ENCODE measurements around the gene PCDHB5. TPM values are rescaled to one million over a fixed set of nuclear protein-coding genes. Genes with fewer than 3 reads are reported as not detected.
"Not testable (repeated sequence)": the region's sequence is repeated elsewhere in the genome, so short reads cannot be mapped to it uniquely, and the experiment has no call there.

PCDHB5 gene
- polyA plus RNA-seq, 1 of the 3 experiments (the other 2 are of a cell fraction): 0.10 TPM

- H3K4me2 ChIP-seq: peak overlapping the region; percentile 52; the same call in 1 of the 2 replicates
- TF ChIP-seq RFX5 (IDR thresholded peaks at IDR 0.05; ENCODE audit: low read length) (no peak), JUND (IDR thresholded peaks at IDR 0.05) (no peak), MXI1 (IDR thresholded peaks at IDR 0.05; ENCODE audit: low read depth, low read length) (no peak), SIN3A (IDR thresholded peaks at IDR 0.05; ENCODE audit: borderline replicate concordance, low read depth, low read length) (no peak), TCF12 (IDR thresholded peaks at IDR 0.05) (no peak)
- peak overlapping the region; percentile 38 to 41 for H3K4me3 ChIP-seq (ENCODE audit: low read depth in 2 of 2, low read length in 1 of 2)
- POLR2A ChIA-PET: interaction anchor here (1.0 kb wide), 1 partner anchor 28 kb away, joined by 3 read pairs; the partner anchor contains the start of gene PCDHB6
- H3K9me3 ChIP-seq: no peaks in the 10 kb centered on the region; the same call in 1 of the 2 replicates
- CTCF ChIA-PET: interaction anchor here (0.5 to 3.0 kb wide), 38 partner anchors 8 to 445 kb away, joined by 3 to 15 read pairs (median 4); partner anchors contain the start of genes PCDHB14, PCDHB15, PCDHB16 and PCDHB2
- DNase-seq: peak; percentile 57
- H3K79me2 ChIP-seq (ENCODE audit: insufficient read depth): no peaks in the 10 kb centered on the region
- no peaks in the 10 kb centered on the region for H3F3A ChIP-seq (replicated peaks; ENCODE audit: insufficient read depth)
- H3K4me1 ChIP-seq (ENCODE audit: control insufficient read depth in 1 of 2, insufficient read depth in 2 of 2, low read depth in 1 of 2, low read length in 1 of 2): peaks cover 0 to 2% of the 10 kb centered on the region in 2 experiments; a peak in 1 of 4 replicates
- no peaks in the 10 kb centered on the region for H4K20me1 ChIP-seq (ENCODE audit: insufficient read depth)
- H3K27me3 ChIP-seq (ENCODE audit: insufficient read depth): no peaks in the 10 kb centered on the region
- 39% methylated on average over 11 of the region's 12 CpGs for WGBS (ENCODE audit: low lambda C conversion rate)
- no peak overlapping the region for H3K9ac ChIP-seq
- H3K9me2 ChIP-seq: no peaks in the 10 kb centered on the region
- H3K36me3 ChIP-seq (replicated peaks in 1 of 2; ENCODE audit: control insufficient read depth in 1 of 2, insufficient read depth in 2 of 2, low read length in 1 of 2): no peaks in the 10 kb centered on the region
- H2AFZ ChIP-seq (ENCODE audit: low read depth): no peak overlapping the region; the same call in 1 of the 2 replicates
- no peak overlapping the region; a peak in 1 of 4 replicates for H3K27ac ChIP-seq (ENCODE audit: low read depth in 2 of 2, low read length in 1 of 2)
These were observed 13.0 kb upstream of the PCDHB5 start for GRCh38 chr5:141121985-141122384.

- H3F3A ChIP-seq (replicated peaks; ENCODE audit: insufficient read depth); H3K4me2 ChIP-seq; H3K4me1 ChIP-seq (ENCODE audit: control insufficient read depth in 1 of 2, insufficient read depth in 2 of 2, low read depth in 1 of 2, low read length in 1 of 2); H3K79me2 ChIP-seq (ENCODE audit: insufficient read depth); H2AFZ ChIP-seq (ENCODE audit: low read depth); H3K27me3 ChIP-seq (ENCODE audit: insufficient read depth); H3K9me3 ChIP-seq; H3K36me3 ChIP-seq (replicated peaks in 1 of 2; ENCODE audit: control insufficient read depth in 1 of 2, insufficient read depth in 2 of 2, low read length in 1 of 2); H3K9ac ChIP-seq; H4K20me1 ChIP-seq (ENCODE audit: insufficient read depth); H3K9me2 ChIP-seq; DNase-seq; H3K4me3 ChIP-seq (ENCODE audit: low read depth in 2 of 2, low read length in 1 of 2); POLR2A ChIA-PET; H3K27ac ChIP-seq (ENCODE audit: low read depth in 2 of 2, low read length in 1 of 2): not testable (repeated sequence)
- WGBS (ENCODE audit: low lambda C conversion rate): 91% methylated on average over 34 of the region's 73 CpGs
- CTCF ChIA-PET: interaction anchor here (0.6 to 3.0 kb wide), 3 partner anchors 70 to 440 kb away, joined by 3 to 15 read pairs (median 3); partner anchors contain the start of gene PCDHGA7
These were observed 11.4 kb upstream of the PCDHB5 start for GRCh38 chr5:141123396-141124135.

GRCh38 chr5:141127305-141127704 is 7.7 kb upstream of the PCDHB5 start:
- Histone ChIP-seq H3K9me3 (no peaks in the 10 kb centered on the region; the same call in 1 of the 2 replicates), H3K4me3 (ENCODE audit: low read depth in 2 of 2, low read length in 1 of 2) (no peak overlapping the region), H3K4me1 (ENCODE audit: control insufficient read depth in 1 of 2, insufficient read depth in 2 of 2, low read depth in 1 of 2, low read length in 1 of 2) (peaks cover 0 to 2% of the 10 kb centered on the region in 2 experiments; a peak in 1 of 4 replicates), H3F3A (replicated peaks; ENCODE audit: insufficient read depth) (no peaks in the 10 kb centered on the region), H3K27me3 (ENCODE audit: insufficient read depth) (no peaks in the 10 kb centered on the region), H3K27ac (ENCODE audit: low read depth in 2 of 2, low read length in 1 of 2) (no peak overlapping the region), H2AFZ (ENCODE audit: low read depth) (no peak overlapping the region), H3K79me2 (ENCODE audit: insufficient read depth) (no peaks in the 10 kb centered on the region), H3K4me2 (no peak overlapping the region), H4K20me1 (ENCODE audit: insufficient read depth) (no peaks in the 10 kb centered on the region), H3K9me2 (no peaks in the 10 kb centered on the region), H3K36me3 (replicated peaks in 1 of 2; ENCODE audit: control insufficient read depth in 1 of 2, insufficient read depth in 2 of 2, low read length in 1 of 2) (no peaks in the 10 kb centered on the region), H3K9ac (no peak overlapping the region)
- ChIA-PET POLR2A (no interaction called here), CTCF (interaction anchor here (1.0 to 1.1 kb wide), 2 partner anchors 23 to 492 kb away, joined by 4 read pairs; partner anchors contain the start of genes DIAPH1 and PCDHB6)
- TF ChIP-seq NFIC (IDR thresholded peaks at IDR 0.05; ENCODE audit: borderline replicate concordance) (no peak), CTCF (IDR thresholded peaks at IDR 0.05) (no peak), TAF1 (IDR thresholded peaks at IDR 0.05; ENCODE audit: borderline replicate concordance, low read depth, low read length) (no peak), FOSL2 (IDR thresholded peaks at IDR 0.05; ENCODE audit: borderline replicate concordance, low read depth) (no peak), RFX5 (IDR thresholded peaks at IDR 0.05; ENCODE audit: low read length) (no peak)
- DNase-seq: no peak
- WGBS (ENCODE audit: low lambda C conversion rate): 51% methylated on average over 1 of the region's 1 CpG

Data from SK-N-SH (cell line).